GM23338 (cell line): ENCODE results near the gene PPP6R2.

ENCODE experiments used
- CREB1 ChIP-seq: fragments of 250-450 bp; sonication (Bioruptor Pico); IDR thresholded peaks from 2 replicates; pipeline ENCODE4 v1.5.0; 2020; ENCODE audit warnings: low read depth, mild to moderate bottlenecking, moderate library complexity
- EZH2phosphoT487 ChIP-seq: fragments of 200-600 bp; sonication (generic); IDR thresholded peaks from one replicate; pipeline ENCODE4 v1.8.1; 2018; ENCODE audit warnings: antibody characterized with exemption; ENCODE audit not compliant: unreplicated experiment
- POLR2AphosphoS5 ChIP-seq: IDR thresholded peaks from 2 replicates; pipeline ENCODE4 v1.6.1; 2016; ENCODE audit warnings: antibody characterized with exemption, low read depth
- TF ChIP-seq, protein P1 (sequence below), 2 experiments: fragments of 200-600 bp in 1 of 2; sonication (generic) in 1 of 2; conservative IDR thresholded peaks; 2 replicates each; pipeline versions ENCODE4 v1.5.1 to v1.6.1; 2016 to 2017; ENCODE audit warnings: antibody characterized with exemption in 2 of 2, low read depth in 2 of 2, mild to moderate bottlenecking in 2 of 2, moderate library complexity in 1 of 2

DNA sequence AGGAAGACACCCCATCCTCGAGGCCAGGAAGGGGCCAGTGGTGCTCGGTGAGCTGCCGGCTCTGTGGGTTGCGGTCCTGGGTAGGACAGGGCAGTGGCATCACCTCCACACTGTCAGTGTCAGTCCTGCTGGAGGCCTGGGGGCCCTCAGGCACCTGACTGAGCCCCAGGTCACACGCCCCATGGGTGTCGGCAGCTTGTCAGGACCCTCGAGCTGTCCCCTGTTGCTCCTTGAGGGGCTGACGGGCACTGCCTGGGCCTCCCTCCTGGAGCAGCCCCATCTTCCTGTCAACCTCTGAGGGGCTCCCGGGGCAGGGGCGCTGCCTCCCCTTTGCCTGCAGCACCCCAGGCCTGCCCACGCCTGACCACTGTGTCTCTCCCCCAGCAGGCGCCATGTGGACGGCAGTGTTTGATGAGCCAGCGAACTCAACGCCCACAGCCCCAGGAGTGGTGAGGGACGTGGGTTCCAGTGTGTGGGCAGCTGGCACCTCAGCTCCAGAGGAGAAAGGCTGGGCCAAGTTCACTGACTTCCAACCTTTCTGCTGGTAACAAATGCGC lies 96.3 kb downstream of the PPP6R2 start:
- no peak for TF ChIP-seq POLR2AphosphoS5
- TF ChIP-seq, protein P1, sequence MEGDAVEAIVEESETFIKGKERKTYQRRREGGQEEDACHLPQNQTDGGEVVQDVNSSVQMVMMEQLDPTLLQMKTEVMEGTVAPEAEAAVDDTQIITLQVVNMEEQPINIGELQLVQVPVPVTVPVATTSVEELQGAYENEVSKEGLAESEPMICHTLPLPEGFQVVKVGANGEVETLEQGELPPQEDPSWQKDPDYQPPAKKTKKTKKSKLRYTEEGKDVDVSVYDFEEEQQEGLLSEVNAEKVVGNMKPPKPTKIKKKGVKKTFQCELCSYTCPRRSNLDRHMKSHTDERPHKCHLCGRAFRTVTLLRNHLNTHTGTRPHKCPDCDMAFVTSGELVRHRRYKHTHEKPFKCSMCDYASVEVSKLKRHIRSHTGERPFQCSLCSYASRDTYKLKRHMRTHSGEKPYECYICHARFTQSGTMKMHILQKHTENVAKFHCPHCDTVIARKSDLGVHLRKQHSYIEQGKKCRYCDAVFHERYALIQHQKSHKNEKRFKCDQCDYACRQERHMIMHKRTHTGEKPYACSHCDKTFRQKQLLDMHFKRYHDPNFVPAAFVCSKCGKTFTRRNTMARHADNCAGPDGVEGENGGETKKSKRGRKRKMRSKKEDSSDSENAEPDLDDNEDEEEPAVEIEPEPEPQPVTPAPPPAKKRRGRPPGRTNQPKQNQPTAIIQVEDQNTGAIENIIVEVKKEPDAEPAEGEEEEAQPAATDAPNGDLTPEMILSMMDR (conservative IDR thresholded peaks at IDR 0.05; ENCODE audit: low read depth in 2 of 2) = no peak
- TF ChIP-seq CREB1 (CRISPR knock-in tag) = no peak
- no peak for TF ChIP-seq EZH2phosphoT487
